PC-9 (cell line): Measurements from ENCODE around the gene LAMTOR5. TPM values are rescaled to one million over a fixed set of nuclear protein-coding genes. Genes with fewer than 3 reads are reported as not detected.

Experiments used
- BruUV-seq: library from RNA; stranded (reverse); fragments of 400-500 nt; replicated peaks from 2 replicates; lab custom pipeline; 2021; lab: Mats Ljungman, UMichigan
- CTCF ChIA-PET: fragments of 300-600 bp; sonication (Branson Sonifier 250); formaldehyde crosslinking; loops from one replicate; lab custom pipeline; 2022; ENCODE audit warnings: antibody characterized with exemption; lab: Charles Lee
- POLR2A ChIA-PET: fragments of 300-600 bp; sonication (Branson Sonifier 250); formaldehyde crosslinking; loops from one replicate; lab custom pipeline; 2022; ENCODE audit warnings: antibody characterized with exemption; ENCODE audit not compliant: unreplicated experiment; lab: Charles Lee
- DNase-seq, 2 experiments: peaks; one replicate each; pipeline versions ENCODE4 v3.0.0 to v3.0.0-alpha.2; 2015 to 2022; ENCODE audit warnings: mixed read lengths in 1 of 2
- H2AFZ ChIP-seq: fragments of 200-600 bp; sonication (generic); 2 replicates; pipeline ENCODE4 v1.8.1; 2017; ENCODE audit warnings: antibody characterized with exemption
- H3F3A ChIP-seq: fragments of 200-600 bp; sonication (generic); 2 replicates; pipeline ENCODE4 v1.8.1; 2017; ENCODE audit warnings: antibody characterized with exemption, mild to moderate bottlenecking, low read depth; ENCODE audit not compliant: insufficient read depth
- H3K27ac ChIP-seq: fragments of 200-600 bp; sonication (generic); 2 replicates; pipeline ENCODE4 v1.6.1; 2016; ENCODE audit warnings: mixed run types
- H3K27me3 ChIP-seq: fragments of 200-600 bp; sonication (generic); 2 replicates; pipeline ENCODE4 v1.6.1; 2016; ENCODE audit warnings: low read depth, mixed run types; ENCODE audit not compliant: insufficient read depth
- H3K36me3 ChIP-seq: fragments of 200-600 bp; sonication (generic); 2 replicates; pipeline ENCODE4 v1.6.1; 2016; ENCODE audit warnings: low read depth, mixed run types
- H3K4me1 ChIP-seq: fragments of 200-600 bp; sonication (generic); replicated peaks from 2 replicates; pipeline ENCODE4 v1.6.1; 2016; ENCODE audit warnings: mixed run types; ENCODE audit not compliant: insufficient read depth
- H3K4me2 ChIP-seq: fragments of 200-600 bp; sonication (generic); 2 replicates; pipeline ENCODE4 v1.6.1; 2017; ENCODE audit warnings: mixed run types
- H3K4me3 ChIP-seq: fragments of 200-600 bp; sonication (generic); 2 replicates; pipeline ENCODE4 v1.6.1; 2016; ENCODE audit warnings: mixed run types
- H3K79me2 ChIP-seq: fragments of 200-600 bp; sonication (generic); 2 replicates; pipeline ENCODE4 v1.6.1; 2017; ENCODE audit warnings: low read depth, mixed run types
- H3K9me2 ChIP-seq: fragments of 200-600 bp; sonication (generic); 2 replicates; pipeline ENCODE4 v1.8.1; 2017; ENCODE audit warnings: mild to moderate bottlenecking; ENCODE audit not compliant: insufficient read depth
- H3K9me3 ChIP-seq: fragments of 200-600 bp; sonication (generic); 2 replicates; pipeline ENCODE4 v1.8.1; 2016; ENCODE audit warnings: low read depth; ENCODE audit not compliant: insufficient read depth
- H4K20me1 ChIP-seq: fragments of 200-600 bp; sonication (generic); 2 replicates; pipeline ENCODE4 v1.8.1; 2017; ENCODE audit not compliant: insufficient read depth
- CTCF ChIP-seq: fragments of 200-600 bp; sonication (generic); conservative IDR thresholded peaks from 2 replicates; pipeline ENCODE4 v1.6.1; 2017; ENCODE audit warnings: mixed run types, antibody characterized with exemption, mild to moderate bottlenecking, moderate library complexity
- EZH2 ChIP-seq: fragments of 200-600 bp; sonication (generic); IDR thresholded peaks from 2 replicates; pipeline ENCODE4 v1.8.0; 2017; ENCODE audit warnings: antibody characterized with exemption, low read depth
- intact Hi-C: fragments of 100-400 bp; cut with micrococcal nuclease; formaldehyde crosslinking; loops from one replicate; pipeline ENCODE4 v1.10.0; 2022; ENCODE audit not compliant: unreplicated experiment
- total RNA-seq: library from RNA; stranded (reverse); gene quantifications from 2 replicates; pipeline ENCODE4 v1.2.3, GENCODE V29; 2021

LAMTOR5 gene
- total RNA-seq, 1 experiment from 2014 or later = 140 TPM

DNA sequence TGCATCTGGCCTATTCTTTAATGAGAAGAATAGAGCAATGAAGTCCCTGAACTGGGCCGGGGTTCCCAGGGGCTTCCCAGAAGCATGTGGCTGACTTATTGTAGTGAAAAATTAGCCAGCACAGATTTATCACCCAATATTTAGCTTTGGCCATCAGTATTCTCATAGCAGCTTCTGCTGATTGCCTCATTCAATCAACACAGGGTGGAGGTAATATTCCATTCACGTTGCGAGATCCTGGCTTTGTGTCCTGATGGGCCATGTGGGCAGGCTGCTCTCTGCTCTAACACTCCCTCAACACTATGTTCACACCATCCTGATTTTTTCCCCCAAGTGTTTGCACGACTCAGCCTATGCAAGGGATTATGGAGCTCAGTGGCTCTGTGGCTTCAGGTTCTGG, 21.5 kb upstream of the LAMTOR5 start:
- Histone ChIP-seq H3K4me3 (no peak overlapping the region), H3K4me1 (peaks cover 11% of the 10 kb centered on the region), H3F3A (peaks cover under 1% of the 10 kb centered on the region; the same call in 1 of the 2 replicates), H3K27me3 (peaks cover 15% of the 10 kb centered on the region), H2AFZ (no peak overlapping the region), H3K36me3 (no peaks in the 10 kb centered on the region), H3K9me2 (no peaks in the 10 kb centered on the region), H3K4me2 (no peak overlapping the region), H4K20me1 (no peaks in the 10 kb centered on the region), H3K9me3 (no peaks in the 10 kb centered on the region), H3K79me2 (no peaks in the 10 kb centered on the region), H3K27ac (no peak overlapping the region)
- TF ChIP-seq EZH2 = no peak
- CTCF ChIA-PET = no interaction called here
- POLR2A ChIA-PET = no interaction called here
- DNase-seq = no peak
- intact Hi-C loops = no loop called here
- BruUV-seq = no TSS peak

- Histone ChIP-seq H4K20me1 (no peaks in the 10 kb centered on the region), H3K36me3 (no peaks in the 10 kb centered on the region), H3K27ac (no peak overlapping the region), H3K4me3 (no peak overlapping the region), H3K9me2 (no peaks in the 10 kb centered on the region), H3K79me2 (no peaks in the 10 kb centered on the region), H2AFZ (no peak overlapping the region), H3K27me3 (peaks cover 15% of the 10 kb centered on the region), H3F3A (no peaks in the 10 kb centered on the region), H3K4me1 (no peaks in the 10 kb centered on the region), H3K4me2 (no peak overlapping the region), H3K9me3 (0 out of 2 replicates have a peak, but pooled peaks cover under 1% of the 10 kb centered on the region)
- no TSS peak for BruUV-seq
- intact Hi-C loops = no loop called here
- POLR2A ChIA-PET = no interaction called here
- DNase-seq = no peak
- CTCF ChIA-PET = no interaction called here
- no peak for TF ChIP-seq EZH2
- no peak for TF ChIP-seq CTCF
Observed at GRCh38 chr1:110426854-110427253, 19.4 kb upstream of the LAMTOR5 start.

GRCh38 chr1:110425612-110426152, 18.2 kb upstream of the LAMTOR5 start:
- Histone ChIP-seq H3K36me3 (no peaks in the 10 kb centered on the region), H3K27me3 (peaks cover 9% of the 10 kb centered on the region), H3K4me1 (no peaks in the 10 kb centered on the region), H3K9me2 (no peaks in the 10 kb centered on the region), H3K4me3 (no peak overlapping the region), H3K27ac (no peak overlapping the region), H3K9me3 (0 out of 2 replicates have a peak, but pooled peaks cover 5% of the 10 kb centered on the region), H3F3A (no peaks in the 10 kb centered on the region), H2AFZ (no peak overlapping the region), H3K79me2 (no peaks in the 10 kb centered on the region), H4K20me1 (no peaks in the 10 kb centered on the region), H3K4me2 (no peak overlapping the region)
- CTCF ChIA-PET = no interaction called here
- DNase-seq = no peak
- TF ChIP-seq CTCF = no peak
- no peak for TF ChIP-seq EZH2
- no TSS peak for BruUV-seq
- intact Hi-C loops = no loop called here
- POLR2A ChIA-PET = no interaction called here
